ENCODE measurements around the gene SLC28A1. TPM values are rescaled to one million over a fixed set of nuclear protein-coding genes. Genes with fewer than 3 reads are reported as not detected.

The SLC28A1 gene
- total and polyA plus RNA-seq, 8 donors = 0.08 to 0.23 (median 0.14) TPM; not detected in 3

DNA sequence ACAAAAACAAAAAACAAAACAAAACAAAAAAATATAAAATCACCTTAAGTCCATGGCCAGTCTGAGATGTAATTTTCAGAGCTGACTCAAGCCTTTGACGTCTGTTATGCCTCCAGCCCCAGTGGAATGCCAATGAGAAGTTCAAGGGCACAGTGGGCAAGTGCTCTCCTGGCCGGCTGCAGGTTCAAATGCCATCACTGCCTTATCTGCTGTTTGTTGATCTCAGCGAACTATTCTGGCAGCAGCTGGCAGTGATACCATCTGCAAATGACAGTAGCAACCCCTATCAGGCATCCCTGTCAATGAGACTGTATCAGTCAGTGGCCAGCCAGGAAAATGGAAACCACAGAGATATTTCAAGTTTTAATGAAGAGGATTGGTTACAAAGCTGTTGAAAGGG is 86.4 kb downstream of the SLC28A1 start:
- ATAC-seq (no peak), DNase-seq (no peak)
- Histone ChIP-seq H3K9me3 (no peaks in the 10 kb centered on the region), H3K4me1 (no peaks in the 10 kb centered on the region), H3K4me3 (no peak overlapping the region), H3K27ac (no peak overlapping the region), H3K36me3 (no peaks in the 10 kb centered on the region), H3K27me3 (no peaks in the 10 kb centered on the region)
- intact Hi-C loops (cut with DNase I) = no loop called here
- TF ChIP-seq, protein P1, sequence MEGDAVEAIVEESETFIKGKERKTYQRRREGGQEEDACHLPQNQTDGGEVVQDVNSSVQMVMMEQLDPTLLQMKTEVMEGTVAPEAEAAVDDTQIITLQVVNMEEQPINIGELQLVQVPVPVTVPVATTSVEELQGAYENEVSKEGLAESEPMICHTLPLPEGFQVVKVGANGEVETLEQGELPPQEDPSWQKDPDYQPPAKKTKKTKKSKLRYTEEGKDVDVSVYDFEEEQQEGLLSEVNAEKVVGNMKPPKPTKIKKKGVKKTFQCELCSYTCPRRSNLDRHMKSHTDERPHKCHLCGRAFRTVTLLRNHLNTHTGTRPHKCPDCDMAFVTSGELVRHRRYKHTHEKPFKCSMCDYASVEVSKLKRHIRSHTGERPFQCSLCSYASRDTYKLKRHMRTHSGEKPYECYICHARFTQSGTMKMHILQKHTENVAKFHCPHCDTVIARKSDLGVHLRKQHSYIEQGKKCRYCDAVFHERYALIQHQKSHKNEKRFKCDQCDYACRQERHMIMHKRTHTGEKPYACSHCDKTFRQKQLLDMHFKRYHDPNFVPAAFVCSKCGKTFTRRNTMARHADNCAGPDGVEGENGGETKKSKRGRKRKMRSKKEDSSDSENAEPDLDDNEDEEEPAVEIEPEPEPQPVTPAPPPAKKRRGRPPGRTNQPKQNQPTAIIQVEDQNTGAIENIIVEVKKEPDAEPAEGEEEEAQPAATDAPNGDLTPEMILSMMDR (IDR thresholded peaks at IDR 0.05) = no peak

DNA sequence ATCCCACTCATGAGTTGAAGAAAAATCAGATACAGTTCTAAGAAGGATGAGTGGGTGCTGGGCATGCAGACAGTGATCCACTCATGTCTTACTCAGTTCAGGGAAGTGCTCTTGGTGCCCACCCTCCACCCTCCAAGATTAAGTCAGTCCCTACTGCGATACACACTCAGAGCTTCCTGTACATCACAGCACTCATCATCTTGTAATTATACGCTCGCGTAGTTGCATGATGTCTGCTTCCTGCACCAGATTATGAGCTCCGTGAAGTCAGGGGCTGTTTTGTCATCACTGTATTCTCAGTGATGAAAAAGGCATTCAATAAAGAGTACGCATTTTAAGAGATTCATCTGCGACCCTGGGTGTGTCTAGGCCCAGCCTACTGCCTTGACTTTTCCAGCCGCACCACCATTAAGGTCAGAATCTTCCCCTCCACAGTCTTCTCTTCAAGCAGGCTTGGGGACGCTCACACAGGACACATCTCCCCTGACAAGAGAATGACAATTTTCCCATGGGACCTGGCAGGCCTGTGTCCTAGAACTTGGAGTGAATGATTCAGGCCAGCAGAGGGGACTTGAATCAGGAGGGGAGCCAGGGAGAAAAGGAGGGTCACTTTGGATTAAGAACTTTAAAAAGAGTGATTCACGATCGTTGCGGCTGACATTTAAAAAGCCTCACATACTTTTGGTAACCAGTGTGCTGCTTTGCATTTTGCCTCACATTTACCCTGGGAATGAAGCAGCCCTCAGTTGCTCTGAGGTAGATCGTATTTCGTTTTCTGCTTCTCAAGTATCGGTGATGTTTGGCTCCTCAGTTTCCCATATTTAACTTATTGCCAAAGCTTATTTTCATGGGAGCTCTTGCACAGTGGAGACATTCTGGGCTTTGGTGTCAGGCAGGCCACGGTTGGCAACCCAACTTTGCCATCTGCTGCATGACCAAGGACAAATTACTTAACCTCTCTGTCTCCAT is 89.3 kb downstream of the SLC28A1 start:
- ATAC-seq (no peak), DNase-seq (no peak)
- TF ChIP-seq, protein P1 (IDR thresholded peaks at IDR 0.05) = no peak
- no peaks in the 10 kb centered on the region for H3K36me3 ChIP-seq
- no peak overlapping the region for H3K27ac ChIP-seq
- H3K9me3 ChIP-seq = no peaks in the 10 kb centered on the region
- H3K4me3 ChIP-seq = no peak overlapping the region
- no peaks in the 10 kb centered on the region for H3K4me1 ChIP-seq
- H3K27me3 ChIP-seq = no peaks in the 10 kb centered on the region
- intact Hi-C loops (cut with DNase I) = no loop called here

DNA sequence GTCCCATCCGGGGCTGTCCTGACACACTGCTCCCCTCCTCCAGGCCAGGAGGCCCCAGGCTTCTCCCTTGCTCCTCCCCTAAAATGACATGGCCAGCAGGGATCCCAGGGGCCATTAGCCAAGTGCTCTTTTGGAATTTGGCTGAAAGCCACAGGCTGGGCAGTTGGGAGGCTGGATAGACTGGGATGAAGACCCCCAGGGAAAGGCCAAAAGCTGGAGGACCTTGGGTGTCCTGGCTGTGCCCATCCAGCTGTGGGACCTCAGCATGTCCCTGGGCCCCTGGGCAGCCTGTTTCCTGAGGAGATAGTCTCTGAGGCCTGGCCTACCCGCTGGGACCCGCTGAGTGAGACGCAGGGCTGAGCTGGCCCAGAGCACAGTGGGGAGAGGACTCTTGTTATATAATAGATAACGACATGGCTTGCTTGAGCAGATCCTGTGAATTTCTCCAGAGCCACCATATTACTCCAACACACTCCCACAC is 91.4 kb downstream of the SLC28A1 start:
- H3K9me3 ChIP-seq = no peaks in the 10 kb centered on the region
- H3K27ac ChIP-seq = no peak overlapping the region
- intact Hi-C loops (cut with DNase I) = no loop called here
- DNase-seq (no peak), ATAC-seq (no peak)
- TF ChIP-seq, protein P1 (IDR thresholded peaks at IDR 0.05) = no peak
- peaks cover 4 to 9% of the 10 kb centered on the region in 2 donors for H3K4me1 ChIP-seq
- H3K27me3 ChIP-seq = no peaks in the 10 kb centered on the region
- no peaks in the 10 kb centered on the region for H3K36me3 ChIP-seq
- no peak overlapping the region for H3K4me3 ChIP-seq

DNA sequence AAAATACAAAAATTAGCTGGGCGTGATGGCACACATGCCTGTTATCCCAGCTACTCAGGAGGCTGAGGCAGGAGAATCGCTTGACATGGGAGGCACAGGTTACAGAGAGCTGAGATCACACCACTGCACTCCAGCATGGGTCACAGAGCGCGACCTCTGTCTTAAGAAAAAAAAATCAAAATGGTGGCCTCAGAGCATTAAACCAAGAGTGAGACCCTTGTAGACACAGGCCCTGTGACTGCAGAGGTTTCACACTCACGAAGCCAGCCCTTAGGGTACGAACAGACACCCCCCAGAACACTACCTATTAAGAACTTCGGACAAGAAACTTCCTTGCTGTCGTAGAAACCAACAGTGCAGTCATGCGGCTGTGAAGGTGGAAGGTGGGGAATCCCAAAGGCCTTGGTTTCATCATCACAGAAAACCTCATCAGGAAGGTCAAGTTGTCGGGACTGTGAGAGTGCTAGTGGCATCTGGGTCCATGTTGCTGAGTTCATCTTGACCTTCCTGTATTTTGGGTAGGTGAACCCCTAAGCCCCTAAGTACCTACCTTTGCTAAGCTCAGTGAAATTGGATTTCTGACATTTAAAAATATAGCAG is 92.4 kb downstream of the SLC28A1 start:
- intact Hi-C loops (cut with DNase I) = no loop called here
- H3K4me1 ChIP-seq = peaks cover 4 to 9% of the 10 kb centered on the region in 2 donors
- H3K27me3 ChIP-seq = peaks cover 0 to under 1% of the 10 kb centered on the region in 2 donors
- TF ChIP-seq, protein P1 (IDR thresholded peaks at IDR 0.05) = no peak
- H3K9me3 ChIP-seq = no peaks in the 10 kb centered on the region
- H3K36me3 ChIP-seq = no peaks in the 10 kb centered on the region
- H3K4me3 ChIP-seq = no peak overlapping the region
- ATAC-seq (no peak), DNase-seq (no peak)
- H3K27ac ChIP-seq = no peak overlapping the region

DNA sequence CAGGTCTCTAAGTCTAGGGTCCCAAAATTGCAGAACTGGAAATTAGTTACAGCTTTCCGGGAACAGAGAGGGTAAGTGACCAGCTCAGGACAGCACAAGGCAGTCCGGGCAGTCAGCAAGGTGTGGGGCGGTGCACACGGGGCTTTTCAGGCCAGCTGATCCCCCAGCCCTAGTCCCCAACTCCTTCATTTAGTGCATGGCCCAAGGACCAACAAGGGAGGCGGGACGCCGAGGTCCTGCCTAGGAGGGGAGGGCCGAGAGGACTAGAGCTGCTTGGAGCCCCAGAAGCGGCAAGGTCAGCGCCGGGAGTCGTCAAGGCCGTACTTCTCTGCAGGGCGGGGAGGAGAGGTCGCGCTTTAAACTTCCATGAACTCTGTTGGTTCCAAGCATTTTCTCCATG is 95.2 kb downstream of the SLC28A1 start:
- H3K4me1 ChIP-seq = peaks cover 4 to 36% of the 10 kb centered on the region in 2 donors
- TF ChIP-seq, protein P1 (IDR thresholded peaks at IDR 0.05) = no peak
- intact Hi-C loops (cut with DNase I) = no loop called here
- DNase-seq (peak in 2 of 4 donors; percentile 41 to 76), ATAC-seq (no peak)
- H3K9me3 ChIP-seq = no peaks in the 10 kb centered on the region
- H3K4me3 ChIP-seq = peak overlapping the region in 1 of 2 donors; percentile 92
- H3K36me3 ChIP-seq = no peaks in the 10 kb centered on the region
- no peak overlapping the region for H3K27ac ChIP-seq
- H3K27me3 ChIP-seq = peaks cover 0 to 10% of the 10 kb centered on the region in 2 donors
